HG02588 (cell line): ENCODE results near the gene KCNA3.

ENCODE experiments used
- ATAC-seq: cut with Tn5 transposase; IDR thresholded peaks from one replicate; pipeline ENCODE4 v1.9.1; 2021; ENCODE audit warnings: mild to moderate bottlenecking, moderate library complexity; ENCODE audit not compliant: unreplicated experiment

KCNA3 gene

GRCh38 chr1:110674337-110675059 is at the start of gene KCNA3:
KCNA3 (minus strand) TSS chr1:110674940; CDS start chr1:110674809, 131 bp downstream.
- ATAC-seq, result peak; percentile 35

GRCh38 chr1:110722807-110723206 is 48.1 kb upstream of the KCNA3 start:
- no peak for ATAC-seq

GRCh38 chr1:110719908-110720307 is 45.2 kb upstream of the KCNA3 start:
- no peak for ATAC-seq

- ATAC-seq, result no peak
Observed at GRCh38 chr1:110718452-110718851, 43.7 kb upstream of the KCNA3 start.

- no peak for ATAC-seq
Observed at GRCh38 chr1:110717179-110717578, 42.4 kb upstream of the KCNA3 start.

GRCh38 chr1:110714374-110714995 is 39.7 kb upstream of the KCNA3 start:
- ATAC-seq, result no peak

- no peak for ATAC-seq
Observed at GRCh38 chr1:110713221-110713620, 38.5 kb upstream of the KCNA3 start.

- no peak for ATAC-seq
Observed at GRCh38 chr1:110710314-110710713, 35.6 kb upstream of the KCNA3 start.

GRCh38 chr1:110708974-110709440 is 34.3 kb upstream of the KCNA3 start:
- no peak for ATAC-seq

- ATAC-seq, result no peak
Observed at GRCh38 chr1:110707232-110707631, 32.5 kb upstream of the KCNA3 start.

GRCh38 chr1:110706621-110707020 is 31.9 kb upstream of the KCNA3 start:
- ATAC-seq, result no peak

GRCh38 chr1:110702260-110702659 is 27.5 kb upstream of the KCNA3 start:
- ATAC-seq, result no peak

- ATAC-seq, result no peak
Observed at GRCh38 chr1:110700767-110701166, 26.0 kb upstream of the KCNA3 start.

- no peak for ATAC-seq
Observed at GRCh38 chr1:110697606-110698005, 22.9 kb upstream of the KCNA3 start.

GRCh38 chr1:110696818-110697217 is 22.1 kb upstream of the KCNA3 start:
- ATAC-seq, result no peak

GRCh38 chr1:110690709-110691365 is 16.1 kb upstream of the KCNA3 start:
- ATAC-seq, result no peak

- ATAC-seq, result no peak
Observed at GRCh38 chr1:110689868-110690267, 15.1 kb upstream of the KCNA3 start.

GRCh38 chr1:110688514-110688913 is 13.8 kb upstream of the KCNA3 start:
- ATAC-seq, result no peak

GRCh38 chr1:110687250-110687649 is 12.5 kb upstream of the KCNA3 start:
- ATAC-seq, result no peak

- no peak for ATAC-seq
Observed at GRCh38 chr1:110686188-110686587, 11.4 kb upstream of the KCNA3 start.

GRCh38 chr1:110684491-110684890 is 9.8 kb upstream of the KCNA3 start:
- ATAC-seq, result no peak

GRCh38 chr1:110682898-110683297 is 8.2 kb upstream of the KCNA3 start:
- no peak for ATAC-seq
